Measurements from ENCODE around the gene SLC22A15.

DNA sequence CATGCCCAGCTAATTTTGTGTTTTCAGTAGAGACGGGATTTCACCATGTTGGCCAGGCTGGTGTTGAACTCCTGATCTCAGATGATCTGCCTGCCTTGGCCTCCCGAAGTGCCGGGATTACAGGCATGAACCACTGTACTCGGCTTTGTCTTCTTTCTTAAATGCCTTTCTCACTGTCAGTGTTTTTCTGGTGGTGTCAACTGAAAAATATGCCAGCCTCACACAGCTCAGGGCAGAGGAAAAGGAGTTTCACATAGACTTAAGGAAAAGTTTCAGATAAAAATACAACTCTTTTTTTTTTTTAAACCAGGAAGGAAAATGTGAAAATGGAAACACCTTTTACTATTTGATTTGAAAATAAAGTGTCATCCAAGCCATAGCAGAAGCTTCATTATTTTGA is 130.3 kb downstream of the SLC22A15 start:
- TF ChIP-seq, protein P1, sequence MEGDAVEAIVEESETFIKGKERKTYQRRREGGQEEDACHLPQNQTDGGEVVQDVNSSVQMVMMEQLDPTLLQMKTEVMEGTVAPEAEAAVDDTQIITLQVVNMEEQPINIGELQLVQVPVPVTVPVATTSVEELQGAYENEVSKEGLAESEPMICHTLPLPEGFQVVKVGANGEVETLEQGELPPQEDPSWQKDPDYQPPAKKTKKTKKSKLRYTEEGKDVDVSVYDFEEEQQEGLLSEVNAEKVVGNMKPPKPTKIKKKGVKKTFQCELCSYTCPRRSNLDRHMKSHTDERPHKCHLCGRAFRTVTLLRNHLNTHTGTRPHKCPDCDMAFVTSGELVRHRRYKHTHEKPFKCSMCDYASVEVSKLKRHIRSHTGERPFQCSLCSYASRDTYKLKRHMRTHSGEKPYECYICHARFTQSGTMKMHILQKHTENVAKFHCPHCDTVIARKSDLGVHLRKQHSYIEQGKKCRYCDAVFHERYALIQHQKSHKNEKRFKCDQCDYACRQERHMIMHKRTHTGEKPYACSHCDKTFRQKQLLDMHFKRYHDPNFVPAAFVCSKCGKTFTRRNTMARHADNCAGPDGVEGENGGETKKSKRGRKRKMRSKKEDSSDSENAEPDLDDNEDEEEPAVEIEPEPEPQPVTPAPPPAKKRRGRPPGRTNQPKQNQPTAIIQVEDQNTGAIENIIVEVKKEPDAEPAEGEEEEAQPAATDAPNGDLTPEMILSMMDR (IDR thresholded peaks at IDR 0.05): no peak
- no peak for TF ChIP-seq POLR2A (IDR thresholded peaks at IDR 0.05)
